Activated effector memory CD4-positive, alpha-beta T cell treated with Interleukin-2 at 50 U/mL for 16 hours (primary cell): ENCODE results near the gene CRELD1.

Experiments
- DNase-seq: peaks from one replicate; pipeline ENCODE4 v3.0.0-alpha.2; 2020

CRELD1 gene

GRCh38 chr3:9965200-9965875 is 31.7 kb downstream of the CRELD1 start:
- no peak for DNase-seq

GRCh38 chr3:9966841-9967240 is 33.2 kb downstream of the CRELD1 start:
- DNase-seq = no peak

- no peak for DNase-seq
Observed at GRCh38 chr3:9969632-9970019, 36.0 kb downstream of the CRELD1 start.

GRCh38 chr3:9970020-9970652 is 36.5 kb downstream of the CRELD1 start:
- DNase-seq = no peak

- DNase-seq = no peak
Observed at GRCh38 chr3:9976721-9977709, 43.4 kb downstream of the CRELD1 start.

- no peak for DNase-seq
Observed at GRCh38 chr3:9978710-9979305, 45.2 kb downstream of the CRELD1 start.

- DNase-seq = no peak
Observed at GRCh38 chr3:9980251-9980650, 46.6 kb downstream of the CRELD1 start.

- no peak for DNase-seq
Observed at GRCh38 chr3:9986230-9986725, 52.6 kb downstream of the CRELD1 start.

- DNase-seq = no peak
Observed at GRCh38 chr3:9994086-9994844, 60.6 kb downstream of the CRELD1 start.
